H54 (cell line): ENCODE data around the gene JCHAIN.
"Not testable (repeated sequence)": the region's sequence is repeated elsewhere in the genome, so short reads cannot be mapped to it uniquely, and the experiment has no call there.

Source experiments
- DNase-seq: peaks from one replicate; pipeline ENCODE4 v3.0.0; 2011; ENCODE audit warnings: low spot score, mixed read lengths; ENCODE audit not compliant: insufficient read length
- FAIRE-seq: peaks from 3 replicates; lab custom pipeline; 2011; peaks lifted over from hg19 to GRCh38; lab: Jason Lieb, UNC
- POLR2A ChIP-seq: IDR thresholded peaks from 2 replicates; pipeline ENCODE4 v1.6.1; 2011; ENCODE audit warnings: low read depth, mild to moderate bottlenecking, low read length

The JCHAIN gene

GRCh38 chr4:70704215-70704930 lies 38.1 kb upstream of the JCHAIN start:
- TF ChIP-seq POLR2A = peak; percentile 54; the same call in 1 of the 2 replicates
- no peak for DNase-seq
- no peak for FAIRE-seq

DNA sequence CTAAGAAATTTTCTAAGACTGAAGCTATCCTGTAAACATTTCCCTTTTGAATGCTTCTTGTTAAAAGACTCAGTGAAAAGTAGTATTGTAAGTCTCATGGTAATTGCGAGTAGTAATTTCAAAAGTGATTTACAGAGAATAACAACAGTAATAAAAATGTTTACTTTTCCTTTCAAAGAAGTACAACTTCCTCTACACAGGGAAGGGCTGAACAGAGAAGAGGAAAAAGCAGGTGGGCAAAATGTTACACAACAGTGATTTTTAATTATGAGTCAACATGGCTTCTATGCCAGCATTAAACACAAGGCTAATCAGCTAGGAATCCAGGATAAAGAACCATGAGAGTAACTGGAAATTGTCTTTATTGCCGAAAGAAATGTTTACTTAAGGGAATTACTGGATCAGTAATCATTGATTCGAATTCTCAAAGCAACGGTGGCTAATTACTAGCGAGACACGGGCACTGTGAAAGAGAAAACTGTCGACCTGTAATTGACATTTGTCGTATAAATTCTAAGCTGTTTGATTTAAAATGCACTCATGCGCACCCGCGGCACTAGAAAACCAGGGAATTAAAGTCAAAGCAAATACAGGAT lies 37.4 kb upstream of the JCHAIN start:
- no peak for DNase-seq
- no peak for FAIRE-seq
- no peak for TF ChIP-seq POLR2A

GRCh38 chr4:70702592-70702991 lies 36.3 kb upstream of the JCHAIN start:
- FAIRE-seq = not testable (repeated sequence)

GRCh38 chr4:70701271-70701670 lies 35.0 kb upstream of the JCHAIN start:
- DNase-seq (no peak), FAIRE-seq (no peak)
- TF ChIP-seq POLR2A = no peak

More at GRCh38 chr4:70702592-70702991, 36.3 kb upstream of the JCHAIN start:
- not testable (repeated sequence) for DNase-seq

GRCh38 chr4:70700712-70701111 lies 34.4 kb upstream of the JCHAIN start:
- no peak for DNase-seq
- no peak for TF ChIP-seq POLR2A
- no peak for FAIRE-seq

- not testable (repeated sequence) for FAIRE-seq, DNase-seq
Measured at GRCh38 chr4:70698435-70698834, 32.1 kb upstream of the JCHAIN start.

GRCh38 chr4:70694633-70695032 lies 28.3 kb upstream of the JCHAIN start:
- not testable (repeated sequence) for FAIRE-seq, DNase-seq

GRCh38 chr4:70691661-70692060 lies 25.4 kb upstream of the JCHAIN start:
- no peak for DNase-seq
- FAIRE-seq = no peak
- TF ChIP-seq POLR2A = no peak

DNA sequence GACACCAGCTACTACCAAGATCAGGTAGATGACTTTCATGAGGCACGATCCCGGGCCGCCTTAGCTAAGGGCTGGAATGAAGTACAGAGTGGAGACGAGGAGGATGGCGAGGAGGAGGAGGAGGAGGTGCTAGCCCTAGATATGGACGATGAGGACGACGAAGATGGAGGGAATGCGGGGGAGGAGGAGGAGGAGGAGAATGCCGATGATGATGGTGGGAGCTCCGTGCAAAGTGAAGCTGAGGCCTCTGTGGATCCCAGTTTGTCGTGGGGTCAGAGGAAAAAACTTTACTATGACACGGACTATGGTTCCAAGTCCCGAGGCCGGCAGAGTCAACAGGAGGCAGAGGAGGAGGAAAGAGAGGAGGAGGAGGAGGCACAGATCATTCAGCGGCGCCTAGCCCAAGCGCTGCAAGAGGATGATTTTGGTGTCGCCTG lies 22.5 kb upstream of the JCHAIN start:
- DNase-seq (no peak), FAIRE-seq (no peak)
- TF ChIP-seq POLR2A = no peak

DNA sequence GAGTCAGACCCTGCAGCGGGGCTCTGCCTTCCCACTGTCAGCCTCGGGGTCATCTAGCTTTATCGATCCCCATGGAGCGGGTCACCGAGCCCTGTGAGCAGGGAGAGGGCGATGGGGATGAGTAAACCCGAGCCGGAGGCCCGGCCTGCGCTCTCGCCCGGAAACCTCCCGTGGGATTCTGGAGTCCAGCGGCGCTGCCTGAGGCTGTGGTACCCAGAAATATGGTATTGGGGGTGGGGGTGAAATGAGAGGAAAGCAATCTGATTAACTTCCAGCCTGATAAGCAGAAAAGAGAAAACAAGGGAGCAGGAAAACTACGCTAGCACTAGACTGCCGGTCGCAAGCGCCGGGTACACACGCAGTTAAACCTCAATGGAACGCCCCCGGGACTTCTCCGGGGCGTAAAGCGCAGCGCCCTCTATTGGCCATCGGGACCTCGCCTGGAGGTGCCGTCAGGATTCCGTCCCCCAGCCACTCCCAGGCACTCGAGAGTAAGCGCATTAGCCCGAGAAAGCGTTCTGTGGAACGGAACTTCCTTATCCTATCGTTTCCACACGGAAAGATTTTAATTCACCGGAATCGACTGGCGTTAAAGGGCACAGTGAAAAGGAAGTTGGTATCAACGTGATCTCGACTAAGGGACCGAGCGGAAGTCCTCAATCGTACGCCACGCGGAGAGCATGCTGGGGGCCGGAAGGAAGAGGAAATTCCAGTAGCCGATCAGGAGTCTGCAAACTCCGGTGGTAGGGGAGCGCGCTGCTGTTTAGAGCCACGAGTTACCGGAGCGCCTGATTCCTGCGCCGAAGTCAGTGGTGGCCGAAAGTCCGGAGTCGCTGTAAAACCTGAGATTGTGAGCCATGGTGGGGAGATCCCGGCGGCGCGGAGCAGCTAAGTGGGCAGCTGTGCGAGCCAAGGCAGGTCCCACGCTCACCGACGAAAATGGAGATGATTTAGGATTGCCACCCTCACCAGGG lies 21.8 kb upstream of the JCHAIN start, which contains the start of gene UTP3:
Gene UTP3 (plus strand): TSS at position 712 of the 974 bp plus-strand sequence. CDS start 146 bp downstream, at position 858.
- peak; percentile 91 for FAIRE-seq
- peak; percentile 57 for DNase-seq
- TF ChIP-seq POLR2A = peak; percentile 76

DNA sequence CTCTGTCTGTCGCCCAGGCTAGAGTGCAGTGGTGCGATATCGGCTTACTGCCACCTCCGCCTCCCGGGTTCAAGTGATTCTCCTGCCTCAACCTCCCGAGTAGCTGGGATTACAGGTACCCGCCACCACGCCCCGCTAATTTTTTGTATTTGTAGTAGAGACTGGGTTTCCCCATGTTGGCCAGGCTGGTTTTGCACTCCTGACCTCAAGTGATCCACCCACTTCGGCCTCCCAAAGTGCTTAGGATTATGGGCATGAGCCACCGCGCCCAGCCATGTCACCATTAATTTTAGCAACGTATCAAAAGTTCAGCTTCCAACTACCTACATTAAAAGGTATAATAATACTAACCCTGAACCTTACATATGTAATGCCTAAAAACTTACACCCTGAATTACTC lies 21.1 kb upstream of the JCHAIN start:
- no peak for TF ChIP-seq POLR2A
- DNase-seq (no peak), FAIRE-seq (no peak)

DNA sequence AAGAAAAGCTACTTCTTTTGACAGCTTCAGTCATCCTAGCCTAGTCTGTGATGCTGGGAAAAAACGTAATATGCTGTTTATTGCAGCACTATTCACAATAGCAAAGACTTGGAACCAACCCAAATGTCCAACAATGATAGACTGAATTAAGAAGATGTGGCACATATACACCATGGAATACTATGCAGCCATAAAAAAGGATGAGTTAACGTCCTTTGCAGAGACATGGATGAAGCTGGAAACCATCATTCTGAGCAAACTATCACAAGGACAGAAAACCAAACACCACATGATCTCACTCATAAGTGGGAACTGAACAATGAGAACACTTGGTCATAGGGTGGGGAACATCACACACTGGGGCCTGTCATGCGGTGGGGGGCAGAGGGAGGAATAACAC lies 15.8 kb upstream of the JCHAIN start:
- not testable (repeated sequence) for DNase-seq

GRCh38 chr4:70681704-70682103 lies 15.4 kb upstream of the JCHAIN start:
- DNase-seq = no peak
- no peak for FAIRE-seq

More for the DNA sequence above, 15.8 kb upstream of the JCHAIN start:
- not testable (repeated sequence) for FAIRE-seq

DNA sequence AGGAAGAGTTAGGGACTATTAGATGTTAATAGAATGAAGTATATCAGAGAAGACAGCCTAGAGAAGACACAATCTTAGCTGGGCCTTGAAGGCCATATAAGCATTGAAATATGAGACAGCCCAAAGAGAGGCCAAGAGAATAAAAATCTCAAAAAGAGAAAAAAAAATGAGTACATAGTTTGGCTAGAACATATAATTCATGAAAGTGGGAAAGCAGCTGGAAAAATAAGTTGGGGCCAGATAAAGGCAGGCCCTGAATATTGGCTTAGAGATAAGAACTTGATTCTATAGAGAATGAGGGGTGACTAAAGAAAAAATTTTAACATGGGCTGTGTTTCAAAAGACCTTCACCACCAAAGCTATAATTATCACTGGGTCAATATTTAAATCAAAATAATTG lies 14.6 kb upstream of the JCHAIN start:
- TF ChIP-seq POLR2A = no peak
- FAIRE-seq (no peak), DNase-seq (no peak)

More at GRCh38 chr4:70681704-70682103, 15.4 kb upstream of the JCHAIN start:
- TF ChIP-seq POLR2A = no peak
